ENCODE measurements around the gene ATG2A. TPM values are rescaled to one million over a fixed set of nuclear protein-coding genes. Genes with fewer than 3 reads are reported as not detected.

Gene ATG2A
- total RNA-seq, 1 donor from 2014 or later: 35.0 TPM

- DNase-seq (ENCODE audit: low spot score, unreplicated experiment): no peak
- H3K27me3 Mint-ChIP-seq: no peaks in the 10 kb centered on the region
- no peaks in the 10 kb centered on the region for H3K9me3 Mint-ChIP-seq (ENCODE audit: low read depth)
- H3K27ac Mint-ChIP-seq: no peak overlapping the region
- no peak overlapping the region for H3K4me3 Mint-ChIP-seq (ENCODE audit: low read depth)
- H3K4me1 Mint-ChIP-seq (ENCODE audit: low read depth): no peaks in the 10 kb centered on the region
- no peak for TF ChIP-seq CTCF (IDR thresholded peaks at IDR 0.05; ENCODE audit: unreplicated experiment)
- peaks cover 10% of the 10 kb centered on the region for H3K36me3 Mint-ChIP-seq (ENCODE audit: insufficient read depth)
Measured at GRCh38 chr11:64900774-64901173, 16.2 kb downstream of the ATG2A start.

GRCh38 chr11:64900263-64900678 lies 16.7 kb downstream of the ATG2A start:
- Mint-ChIP-seq H3K4me3 (ENCODE audit: low read depth) (no peak overlapping the region), H3K4me1 (ENCODE audit: low read depth) (no peaks in the 10 kb centered on the region), H3K36me3 (ENCODE audit: insufficient read depth) (peaks cover 9% of the 10 kb centered on the region), H3K9me3 (ENCODE audit: low read depth) (no peaks in the 10 kb centered on the region), H3K27ac (no peak overlapping the region), H3K27me3 (no peaks in the 10 kb centered on the region)
- no peak for DNase-seq (ENCODE audit: low spot score, unreplicated experiment)
- no peak for TF ChIP-seq CTCF (IDR thresholded peaks at IDR 0.05; ENCODE audit: unreplicated experiment)

GRCh38 chr11:64898541-64898940 lies 18.5 kb downstream of the ATG2A start:
- TF ChIP-seq CTCF (IDR thresholded peaks at IDR 0.05; ENCODE audit: unreplicated experiment): no peak
- Mint-ChIP-seq H3K4me1 (ENCODE audit: low read depth) (peaks cover 6% of the 10 kb centered on the region), H3K4me3 (ENCODE audit: low read depth) (no peak overlapping the region), H3K36me3 (ENCODE audit: insufficient read depth) (peaks cover 8% of the 10 kb centered on the region), H3K27me3 (no peaks in the 10 kb centered on the region), H3K27ac (no peak overlapping the region), H3K9me3 (ENCODE audit: low read depth) (no peaks in the 10 kb centered on the region)
- DNase-seq (ENCODE audit: low spot score, unreplicated experiment): no peak

- Mint-ChIP-seq H3K9me3 (ENCODE audit: low read depth) (no peaks in the 10 kb centered on the region), H3K4me3 (ENCODE audit: low read depth) (no peak overlapping the region), H3K27ac (no peak overlapping the region), H3K27me3 (no peaks in the 10 kb centered on the region), H3K4me1 (ENCODE audit: low read depth) (peaks cover 8% of the 10 kb centered on the region), H3K36me3 (ENCODE audit: insufficient read depth) (peaks cover 7% of the 10 kb centered on the region)
- no peak for DNase-seq (ENCODE audit: low spot score, unreplicated experiment)
- TF ChIP-seq CTCF (IDR thresholded peaks at IDR 0.05; ENCODE audit: unreplicated experiment): no peak
Measured at GRCh38 chr11:64898076-64898445, 18.9 kb downstream of the ATG2A start.

- no peak for DNase-seq (ENCODE audit: low spot score, unreplicated experiment)
- H3K9me3 Mint-ChIP-seq (ENCODE audit: low read depth): no peaks in the 10 kb centered on the region
- H3K36me3 Mint-ChIP-seq (ENCODE audit: insufficient read depth): peaks cover 7% of the 10 kb centered on the region
- H3K4me3 Mint-ChIP-seq (ENCODE audit: low read depth): no peak overlapping the region
- peaks cover 9% of the 10 kb centered on the region for H3K4me1 Mint-ChIP-seq (ENCODE audit: low read depth)
- no peak for TF ChIP-seq CTCF (IDR thresholded peaks at IDR 0.05; ENCODE audit: unreplicated experiment)
- H3K27me3 Mint-ChIP-seq: no peaks in the 10 kb centered on the region
- no peak overlapping the region for H3K27ac Mint-ChIP-seq
Measured at GRCh38 chr11:64897381-64898075, 19.5 kb downstream of the ATG2A start.

Data from progenitor cell of endocrine pancreas (in vitro differentiated cells).